Spinal cord (tissue), 10 donors: ENCODE measurements around the gene PRKCQ. TPM values are rescaled to one million over a fixed set of nuclear protein-coding genes. Genes with fewer than 3 reads are reported as not detected.

Experiments used
- DNase-seq, 6 donors: peaks; one replicate each; pipeline versions ENCODE4 v3.0.0 to v3.0.0-alpha.2; 2013 to 2015; ENCODE audit warnings: low spot score in 6 of 6, low read depth in 4 of 6
- H3K27ac ChIP-seq: one replicate; pipeline ENCODE4 v1.5.1; 2013; ENCODE audit warnings: low read depth, low read length, control low read depth
- H3K27me3 ChIP-seq: one replicate; pipeline ENCODE4 v1.6.1; 2013; ENCODE audit warnings: low read length; ENCODE audit not compliant: control insufficient read depth, insufficient read depth
- H3K36me3 ChIP-seq: one replicate; pipeline ENCODE4 v1.6.1; 2013; ENCODE audit warnings: low read length; ENCODE audit not compliant: control insufficient read depth, insufficient read depth
- H3K4me1 ChIP-seq: one replicate; pipeline ENCODE4 v1.6.1; 2013; ENCODE audit warnings: low read length; ENCODE audit not compliant: control insufficient read depth, insufficient read depth
- H3K4me3 ChIP-seq: one replicate; pipeline ENCODE4 v1.5.1; 2013; ENCODE audit warnings: low read depth, low read length, control low read depth
- H3K9me3 ChIP-seq: one replicate; pipeline ENCODE4 v1.6.1; 2013; ENCODE audit warnings: low read length; ENCODE audit not compliant: control insufficient read depth, insufficient read depth
- WGBS: methylation state at CpG from one replicate; pipeline ENCODE4 v1.1.5; 2013; ENCODE audit warnings: missing lambda C conversion rate; ENCODE audit not compliant: insufficient coverage; 5-methylcytosine and 5-hydroxymethylcytosine counted together
- polyA plus RNA-seq, 2 donors: library from polyadenylated mRNA; unstranded; fragments of 120-200 nt; gene quantifications; one replicate each; pipeline ENCODE4 v1.2.1, GENCODE V29; 2013; ENCODE audit not compliant: insufficient read length in 2 of 2
- total RNA-seq, 2 donors: library from RNA; depleted of rRNA in 1 of 2; stranded (reverse); fragments of 120-200 nt in 1 of 2; fragments of >200 nt in 1 of 2; gene quantifications; one replicate each; pipeline versions ENCODE4 v1.2.3 to v1.2.4, GENCODE V29; 2013 to 2014
- donor health status: healthy.

The PRKCQ gene
- total and polyA plus RNA-seq, 4 donors, result 6.2 to 10.9 (median 9.6) TPM

GRCh38 chr10:6600224-6600987 lies 20.3 kb upstream of the PRKCQ start:
- Histone ChIP-seq H3K4me1 (no peaks in the 10 kb centered on the region), H3K36me3 (no peaks in the 10 kb centered on the region), H3K4me3 (no peak overlapping the region), H3K27me3 (no peaks in the 10 kb centered on the region), H3K9me3 (no peaks in the 10 kb centered on the region), H3K27ac (no peak overlapping the region)
- DNase-seq, result no peak
- 90% methylated on average over 6 of the region's 7 CpGs for WGBS

- Histone ChIP-seq H3K27me3 (no peaks in the 10 kb centered on the region), H3K9me3 (no peaks in the 10 kb centered on the region), H3K27ac (no peak overlapping the region), H3K36me3 (no peaks in the 10 kb centered on the region), H3K4me3 (no peak overlapping the region), H3K4me1 (no peaks in the 10 kb centered on the region)
- no peak for DNase-seq
- WGBS, result no CpG with 5 or more reads among the region's 1 CpG
Observed at GRCh38 chr10:6598679-6599078, 18.6 kb upstream of the PRKCQ start.

GRCh38 chr10:6597478-6597877 lies 17.4 kb upstream of the PRKCQ start:
- Histone ChIP-seq H3K36me3 (no peaks in the 10 kb centered on the region), H3K27ac (no peak overlapping the region), H3K9me3 (no peaks in the 10 kb centered on the region), H3K4me1 (no peaks in the 10 kb centered on the region), H3K4me3 (no peak overlapping the region), H3K27me3 (no peaks in the 10 kb centered on the region)
- no peak for DNase-seq
- WGBS, result no CpG with 5 or more reads among the region's 5 CpGs

DNA sequence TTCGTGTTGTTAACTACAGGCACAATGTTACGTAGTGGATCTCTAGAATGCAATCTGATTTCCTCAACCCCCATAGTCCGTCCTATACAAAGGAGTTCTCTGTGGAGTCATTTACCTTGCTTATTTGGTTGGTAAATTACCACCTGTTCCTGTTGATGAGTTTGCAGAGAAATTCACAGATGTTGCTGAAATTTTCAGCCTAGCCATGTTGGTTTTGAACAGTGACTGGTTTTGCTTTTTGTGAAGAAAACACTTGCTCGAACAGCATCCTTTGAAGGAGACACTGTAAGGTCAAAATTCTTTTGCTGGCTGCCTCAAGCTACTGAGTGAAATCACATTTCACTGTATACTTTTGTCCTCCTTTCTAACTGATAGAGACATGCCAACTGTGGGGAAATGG lies 15.4 kb upstream of the PRKCQ start:
- Histone ChIP-seq H3K36me3 (no peaks in the 10 kb centered on the region), H3K27me3 (no peaks in the 10 kb centered on the region), H3K4me1 (no peaks in the 10 kb centered on the region), H3K27ac (no peak overlapping the region), H3K9me3 (no peaks in the 10 kb centered on the region), H3K4me3 (no peak overlapping the region)
- 80% methylated on average over 1 of the region's 4 CpGs for WGBS
- peak in 1 of 6 donors; percentile 68 for DNase-seq

DNA sequence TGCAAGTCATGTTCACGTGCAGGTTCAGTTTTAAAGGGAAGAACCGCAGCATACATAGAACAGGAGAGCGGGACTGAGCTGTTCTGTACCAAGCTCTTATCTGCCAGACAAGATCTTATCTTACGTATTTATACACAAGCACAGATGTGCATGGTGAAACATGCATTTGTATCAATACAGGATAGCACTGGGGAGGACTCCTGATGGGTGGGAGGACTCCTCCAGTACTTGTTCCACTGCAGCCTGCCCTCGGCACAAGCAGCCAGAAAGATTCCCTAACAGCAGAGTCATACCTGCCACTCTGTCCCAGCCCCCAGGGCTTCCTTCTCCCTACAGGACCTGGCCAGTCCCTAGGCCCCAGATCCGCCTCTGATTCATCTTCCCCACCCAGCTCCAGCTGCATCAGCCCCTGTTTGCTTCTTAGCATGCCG lies 13.2 kb upstream of the PRKCQ start:
- no peaks in the 10 kb centered on the region for H3K9me3 ChIP-seq
- no peak for DNase-seq
- H3K36me3 ChIP-seq, result no peaks in the 10 kb centered on the region
- H3K4me1 ChIP-seq, result no peaks in the 10 kb centered on the region
- no peak overlapping the region for H3K27ac ChIP-seq
- no peaks in the 10 kb centered on the region for H3K27me3 ChIP-seq
- no peak overlapping the region for H3K4me3 ChIP-seq
- WGBS, result 92% methylated on average over 4 of the region's 7 CpGs

DNA sequence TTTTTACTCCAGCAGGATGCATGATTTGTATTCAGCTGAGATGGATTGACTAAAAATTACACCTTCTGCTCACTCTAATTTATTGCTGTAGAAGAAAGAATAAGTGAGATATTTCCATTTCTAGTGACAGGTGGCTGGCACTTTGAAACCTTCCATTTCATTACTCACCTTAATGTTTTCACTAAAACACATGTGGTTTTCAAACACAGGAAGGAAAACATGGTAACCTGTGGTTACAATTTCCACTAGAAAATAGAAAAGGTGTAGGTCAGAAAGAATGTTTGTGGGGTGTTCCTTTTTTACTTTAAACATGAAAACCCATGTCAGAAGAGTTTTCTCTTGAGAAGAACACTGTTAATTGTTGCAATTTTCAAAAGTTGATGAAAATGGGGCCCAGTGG lies 12.0 kb upstream of the PRKCQ start:
- Histone ChIP-seq H3K4me1 (no peaks in the 10 kb centered on the region), H3K27ac (no peak overlapping the region)
- no peak for DNase-seq

GRCh38 chr10:6591668-6592067 lies 11.6 kb upstream of the PRKCQ start:
- Histone ChIP-seq H3K27me3 (no peaks in the 10 kb centered on the region), H3K27ac (no peak overlapping the region), H3K9me3 (no peaks in the 10 kb centered on the region), H3K36me3 (no peaks in the 10 kb centered on the region), H3K4me1 (no peaks in the 10 kb centered on the region), H3K4me3 (no peak overlapping the region)
- no CpG with 5 or more reads among the region's 2 CpGs for WGBS
- DNase-seq, result no peak

More for the DNA sequence above, 12.0 kb upstream of the PRKCQ start:
- Histone ChIP-seq H3K4me3 (no peak overlapping the region), H3K27me3 (no peaks in the 10 kb centered on the region), H3K36me3 (no peaks in the 10 kb centered on the region), H3K9me3 (no peaks in the 10 kb centered on the region)

DNA sequence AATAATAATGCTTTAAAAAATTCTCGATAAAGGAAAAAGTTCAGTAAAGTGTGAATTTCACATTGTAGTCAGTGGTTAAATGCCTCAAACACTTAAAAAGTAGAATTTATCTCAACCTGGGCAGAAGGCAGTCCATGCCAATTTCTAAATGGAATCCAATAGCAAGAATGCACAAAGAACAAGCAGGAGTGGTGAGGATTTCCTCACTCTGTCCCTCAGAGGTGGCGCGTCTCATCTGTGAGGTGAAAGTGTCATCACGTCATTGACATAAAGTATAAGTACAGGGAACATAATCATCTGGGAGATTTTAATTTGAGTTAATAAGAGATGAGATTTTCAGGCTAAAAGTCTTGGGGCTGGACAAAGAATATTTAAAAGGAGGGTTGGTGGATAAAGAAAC lies 10.0 kb upstream of the PRKCQ start:
- no peak for DNase-seq
- Histone ChIP-seq H3K27ac (no peak overlapping the region), H3K4me3 (no peak overlapping the region), H3K27me3 (no peaks in the 10 kb centered on the region), H3K9me3 (no peaks in the 10 kb centered on the region), H3K4me1 (no peaks in the 10 kb centered on the region), H3K36me3 (no peaks in the 10 kb centered on the region)
- 100% methylated on average over 2 of the region's 4 CpGs for whole genome bisulfite sequencing

GRCh38 chr10:6589287-6590094 lies 9.4 kb upstream of the PRKCQ start:
- DNase-seq, result no peak
- Histone ChIP-seq H3K4me1 (no peaks in the 10 kb centered on the region), H3K27ac (no peak overlapping the region), H3K4me3 (no peak overlapping the region), H3K36me3 (no peaks in the 10 kb centered on the region), H3K9me3 (no peaks in the 10 kb centered on the region), H3K27me3 (no peaks in the 10 kb centered on the region)
- 64% methylated on average over 5 of the region's 11 CpGs for WGBS

GRCh38 chr10:6588845-6589244 lies 8.8 kb upstream of the PRKCQ start:
- H3K9me3 ChIP-seq, result no peaks in the 10 kb centered on the region
- no peaks in the 10 kb centered on the region for H3K36me3 ChIP-seq
- no peak overlapping the region for H3K27ac ChIP-seq
- DNase-seq, result no peak
- H3K27me3 ChIP-seq, result no peaks in the 10 kb centered on the region
- WGBS, result 100% methylated on average over 1 of the region's 3 CpGs
- H3K4me1 ChIP-seq, result no peaks in the 10 kb centered on the region
- no peak overlapping the region for H3K4me3 ChIP-seq
